ENCODE data around the gene ZNF879.

Gene ZNF879

GRCh38 chr5:179055841-179056240 lies 32.2 kb downstream of the ZNF879 start:
- Mint-ChIP-seq H3K27me3 (peaks cover 13% of the 10 kb centered on the region), H3K27ac (no peak overlapping the region), H3K4me3 (no peak overlapping the region), H3K36me3 (ENCODE audit: low read depth) (peaks cover 17% of the 10 kb centered on the region), H3K9me3 (peaks cover 9% of the 10 kb centered on the region), H3K4me1 (ENCODE audit: low read depth) (peaks cover 10% of the 10 kb centered on the region)
- no peak for DNase-seq

DNA sequence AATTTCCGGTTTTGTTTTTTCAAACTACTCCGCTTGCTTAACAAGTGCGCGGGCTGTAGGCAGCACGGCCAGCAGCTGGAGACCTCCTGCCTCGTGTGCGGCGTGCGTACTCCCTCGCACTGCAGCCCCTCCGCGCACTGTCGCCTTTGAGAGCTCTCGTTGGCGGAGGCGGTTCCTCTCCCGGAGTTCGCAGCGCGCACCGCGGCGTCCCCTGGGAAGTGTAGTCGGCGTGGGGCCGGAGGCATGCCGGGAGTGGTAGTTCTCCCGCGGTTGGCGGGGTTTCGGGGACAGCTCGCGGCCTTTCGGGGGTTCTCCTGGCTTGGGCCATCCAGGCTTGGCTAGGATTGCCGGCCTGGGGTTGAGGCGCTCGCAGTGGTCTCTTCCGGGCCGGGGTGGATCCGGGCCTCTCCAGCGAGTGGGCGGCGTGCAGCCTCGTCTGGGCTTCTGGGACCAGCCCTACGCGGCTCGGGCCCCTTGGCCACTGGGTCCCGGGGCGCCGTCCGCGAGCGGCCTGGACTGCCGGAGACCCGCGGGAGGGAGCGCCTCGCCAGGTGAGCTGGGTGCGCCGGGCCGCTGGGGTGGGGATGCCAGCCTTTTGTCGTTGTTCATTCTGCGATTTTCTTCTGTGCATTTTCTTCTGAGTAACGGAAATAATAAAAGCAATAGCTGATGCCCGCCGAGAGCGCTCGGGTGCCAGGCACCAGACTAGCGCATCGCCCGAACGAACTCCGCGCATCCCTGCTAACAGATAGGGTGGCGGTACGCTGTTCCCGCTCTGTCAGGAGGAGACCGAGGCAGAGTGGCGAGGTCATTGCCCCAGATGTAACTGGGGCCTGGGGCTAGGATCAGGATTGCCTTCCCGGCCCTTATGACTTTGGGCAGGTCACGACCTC lies 36.8 kb downstream of the ZNF879 start, which contains the start of gene ZNF354C:
ZNF354C (plus strand) TSS at position 258 of the 893 bp plus-strand sequence. CDS start 1,696 bp downstream, outside the sequence.
- Mint-ChIP-seq H3K4me3 (peak within 1 kb of the TSS; percentile 80), H3K27ac (peak within 1 kb of the TSS; percentile 87), H3K4me1 (ENCODE audit: low read depth) (peaks cover 23% of the 10 kb centered on the region), H3K27me3 (peaks cover 10% of the 10 kb centered on the region), H3K36me3 (ENCODE audit: low read depth) (peaks cover 61% of the 10 kb centered on the region), H3K9me3 (peaks cover 32% of the 10 kb centered on the region)
- peak; percentile 90 for DNase-seq

DNA sequence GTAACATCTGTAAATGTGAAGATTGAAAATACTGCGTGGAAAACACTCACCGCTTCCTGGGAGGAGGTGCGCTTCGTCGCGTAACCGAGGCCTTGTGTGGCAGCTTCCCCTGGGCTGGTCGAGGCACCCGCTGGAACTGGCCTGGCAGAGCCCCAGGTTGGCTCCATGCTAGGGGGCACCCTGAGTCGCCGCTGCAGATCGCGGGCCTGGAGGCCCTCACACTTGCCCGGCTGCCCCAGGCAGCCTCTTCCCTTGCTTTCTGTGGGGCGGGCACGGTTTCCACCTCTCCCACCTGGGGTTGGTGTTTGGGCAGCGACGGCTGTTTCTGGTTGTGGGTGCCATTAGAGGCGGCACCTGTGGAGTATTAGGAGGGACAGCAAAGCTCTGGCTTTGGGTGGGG lies 37.4 kb downstream of the ZNF879 start:
- Mint-ChIP-seq H3K4me3 (peak overlapping the region; percentile 80), H3K9me3 (peaks cover 37% of the 10 kb centered on the region), H3K4me1 (ENCODE audit: low read depth) (peaks cover 24% of the 10 kb centered on the region), H3K27me3 (peaks cover 6% of the 10 kb centered on the region), H3K36me3 (ENCODE audit: low read depth) (peaks cover 68% of the 10 kb centered on the region), H3K27ac (peak overlapping the region; percentile 87)
- no peak for DNase-seq

- Mint-ChIP-seq H3K4me3 (no peak overlapping the region), H3K36me3 (ENCODE audit: low read depth) (peaks cover 97% of the 10 kb centered on the region), H3K27ac (no peak overlapping the region), H3K27me3 (no peaks in the 10 kb centered on the region), H3K4me1 (ENCODE audit: low read depth) (peaks cover 15% of the 10 kb centered on the region), H3K9me3 (peaks cover 63% of the 10 kb centered on the region)
- no peak for DNase-seq
Observed at GRCh38 chr5:179065703-179066102, 42.1 kb downstream of the ZNF879 start.

DNA sequence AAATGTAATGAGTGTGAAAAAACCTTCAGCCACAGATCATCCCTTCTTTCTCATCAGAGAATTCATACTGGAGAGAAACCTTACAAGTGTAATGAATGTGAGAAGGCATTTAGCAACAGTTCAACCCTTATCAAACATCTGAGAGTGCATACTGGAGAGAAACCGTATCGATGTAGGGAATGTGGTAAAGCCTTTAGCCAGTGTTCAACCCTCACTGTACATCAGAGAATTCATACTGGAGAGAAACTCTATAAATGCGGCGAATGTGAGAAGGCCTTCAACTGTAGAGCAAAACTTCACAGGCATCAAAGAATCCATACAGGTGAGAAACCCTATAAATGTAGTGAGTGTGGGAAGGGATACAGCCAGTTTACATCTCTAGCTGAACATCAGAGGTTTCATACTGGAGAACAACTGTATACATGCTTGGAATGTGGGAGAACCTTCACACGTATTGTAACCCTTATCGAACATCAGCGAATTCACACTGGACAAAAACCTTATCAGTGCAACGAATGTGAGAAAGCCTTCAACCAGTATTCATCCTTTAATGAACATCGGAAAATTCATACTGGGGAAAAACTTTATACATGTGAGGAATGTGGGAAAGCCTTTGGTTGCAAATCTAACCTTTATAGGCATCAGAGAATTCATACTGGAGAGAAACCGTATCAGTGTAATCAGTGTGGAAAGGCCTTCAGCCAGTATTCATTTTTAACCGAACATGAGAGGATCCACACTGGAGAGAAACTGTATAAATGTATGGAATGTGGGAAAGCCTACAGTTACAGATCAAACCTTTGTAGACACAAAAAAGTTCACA lies 55.8 kb downstream of the ZNF879 start:
- H3K4me3 Mint-ChIP-seq = no peak overlapping the region
- H3K27me3 Mint-ChIP-seq = no peaks in the 10 kb centered on the region
- no peaks in the 10 kb centered on the region for H3K4me1 Mint-ChIP-seq (ENCODE audit: low read depth)
- DNase-seq = no peak
- no peak overlapping the region for H3K27ac Mint-ChIP-seq
- H3K9me3 Mint-ChIP-seq = peaks cover 65% of the 10 kb centered on the region
- peaks cover 93% of the 10 kb centered on the region for H3K36me3 Mint-ChIP-seq (ENCODE audit: low read depth)

DNA sequence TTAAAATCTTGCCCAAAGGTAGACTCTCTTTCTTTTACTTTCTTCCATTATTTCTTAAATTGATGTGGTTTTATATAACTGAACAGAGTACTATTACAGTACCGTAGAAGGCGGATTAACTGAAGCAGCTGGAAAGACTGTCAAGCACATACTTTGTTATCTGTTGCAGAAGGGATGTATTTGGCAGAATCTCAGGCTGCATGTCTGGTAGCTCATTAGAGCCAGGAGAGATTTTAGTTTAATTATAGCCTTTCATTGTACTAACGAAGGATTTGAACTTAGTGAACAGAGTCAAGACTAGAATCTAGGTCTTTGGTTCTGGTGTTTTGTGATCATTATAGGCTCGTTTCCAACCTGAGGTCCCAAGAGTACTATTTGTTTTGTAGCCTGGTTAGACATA lies 57.1 kb downstream of the ZNF879 start:
- H3K27ac Mint-ChIP-seq = no peak overlapping the region
- no peaks in the 10 kb centered on the region for H3K27me3 Mint-ChIP-seq
- H3K9me3 Mint-ChIP-seq = peaks cover 66% of the 10 kb centered on the region
- H3K4me3 Mint-ChIP-seq = no peak overlapping the region
- no peaks in the 10 kb centered on the region for H3K4me1 Mint-ChIP-seq (ENCODE audit: low read depth)
- DNase-seq = no peak
- peaks cover 82% of the 10 kb centered on the region for H3K36me3 Mint-ChIP-seq (ENCODE audit: low read depth)
